Right lobe of liver (tissue), 6 donors: Measurements from ENCODE around the gene PLSCR4. TPM values are rescaled to one million over a fixed set of nuclear protein-coding genes. Genes with fewer than 3 reads are reported as not detected.

ENCODE experiments used
- ATAC-seq, 4 donors: fragments of 200-7000 bp; cut with Tn5 transposase; one replicate each; pipeline ENCODE4 v1.9.1; 2020; ENCODE audit warnings: mild to moderate bottlenecking in 4 of 4, moderate library complexity in 4 of 4
- DNase-seq, 3 donors: peaks; one replicate each; pipeline ENCODE4 v3.0.0-alpha.2; 2020
- H3K27ac ChIP-seq, 3 donors: fragments of 200-600 bp; one replicate each; pipeline ENCODE4 v1.8.0; 2022
- H3K27me3 ChIP-seq, 2 donors: fragments of 200-600 bp; one replicate each; pipeline ENCODE4 v1.8.0; 2022
- H3K36me3 ChIP-seq, 4 donors: fragments of 200-600 bp; sonication (generic) in 1 of 4; one replicate each; pipeline versions ENCODE4 v1.5.1 to v1.8.0; 2017 to 2022; ENCODE audit warnings: control low read depth in 1 of 4
- H3K4me1 ChIP-seq, 4 donors: fragments of 200-600 bp; sonication (generic) in 1 of 4; one replicate each; pipeline versions ENCODE4 v1.5.1 to v1.8.0; 2017 to 2022; ENCODE audit warnings: control low read depth in 1 of 4
- H3K4me3 ChIP-seq, 3 donors: fragments of 200-600 bp; one replicate each; pipeline ENCODE4 v1.8.0; 2022
- H3K9me3 ChIP-seq, 4 donors: fragments of 200-600 bp; sonication (generic) in 1 of 4; one replicate each; pipeline versions ENCODE4 v1.5.1 to v1.8.0; 2017 to 2022; ENCODE audit warnings: control low read depth in 1 of 4
- POLR2A ChIP-seq: fragments of 450-650 bp; IDR thresholded peaks from one replicate; pipeline ENCODE4 v1.6.1; 2017; ENCODE audit warnings: antibody characterized with exemption, mild to moderate bottlenecking
- WGBS: methylation state at CpG from one replicate; pipeline ENCODE4 v1.1.6; 2018; ENCODE audit warnings: low coverage, low lambda C conversion rate; ENCODE audit not compliant: insufficient coverage; ENCODE audit errors: missing lambda C conversion rate; 5-methylcytosine and 5-hydroxymethylcytosine counted together
- intact Hi-C, 2 donors: fragments of 100-400 bp; cut with DNase I; formaldehyde crosslinking; loops; one replicate each; pipeline versions ENCODE4 v1.11.2 to v1.14.1; 2022
- total RNA-seq, 6 experiments: library from RNA; depleted of rRNA in 2 of 6; stranded (reverse); fragments of >200 nt in 2 of 6; fragmentation: NEBNext Ultra II Directional in 3 of 6; extraction: Animal tissue kit (Norgen Biotek cat#: 25700) in 3 of 6; gene quantifications; one replicate each; pipeline versions ENCODE4 v1.1.0 to v1.2.4, GENCODE V29; 2016 to 2023
- TF ChIP-seq, protein P1 (sequence below), 4 donors: fragments of 200-600 bp in 3 of 4; fragments of 450-650 bp in 1 of 4; IDR thresholded peaks; one replicate each; pipeline versions ENCODE4 v1.5.1 to v1.8.0; 2016 to 2022; ENCODE audit warnings: antibody characterized with exemption in 4 of 4, mild to moderate bottlenecking in 2 of 4
- donor health status: DM: no; HTN: yes; CAD: no.
- donor health status: DM: no; HTN: no; CAD: no.
- donor health status: DM: no; HTN: no; CAD: no.
- donor health status: DM: no; HTN: yes; CAD: no.
- donor health status: DM: no; HTN: yes; CAD: no.

PLSCR4 gene
- total RNA-seq, 6 experiments from 2014 or later, result 25.2 to 44.9 (median 42.4) TPM

- intact Hi-C loops, result no loop called here
- 62% methylated on average over 1 of the region's 1 CpG for WGBS
- Histone ChIP-seq H3K4me1 (peaks cover 0 to 24% (median 5%) of the 10 kb centered on the region in 4 donors), H3K27me3 (no peaks in the 10 kb centered on the region), H3K36me3 (no peaks in the 10 kb centered on the region), H3K4me3 (no peak overlapping the region), H3K9me3 (no peaks in the 10 kb centered on the region), H3K27ac (no peak overlapping the region)
- DNase-seq (no peak), ATAC-seq (peak in 2 of 4 donors; percentile 32 to 33)
- TF ChIP-seq, protein P1, sequence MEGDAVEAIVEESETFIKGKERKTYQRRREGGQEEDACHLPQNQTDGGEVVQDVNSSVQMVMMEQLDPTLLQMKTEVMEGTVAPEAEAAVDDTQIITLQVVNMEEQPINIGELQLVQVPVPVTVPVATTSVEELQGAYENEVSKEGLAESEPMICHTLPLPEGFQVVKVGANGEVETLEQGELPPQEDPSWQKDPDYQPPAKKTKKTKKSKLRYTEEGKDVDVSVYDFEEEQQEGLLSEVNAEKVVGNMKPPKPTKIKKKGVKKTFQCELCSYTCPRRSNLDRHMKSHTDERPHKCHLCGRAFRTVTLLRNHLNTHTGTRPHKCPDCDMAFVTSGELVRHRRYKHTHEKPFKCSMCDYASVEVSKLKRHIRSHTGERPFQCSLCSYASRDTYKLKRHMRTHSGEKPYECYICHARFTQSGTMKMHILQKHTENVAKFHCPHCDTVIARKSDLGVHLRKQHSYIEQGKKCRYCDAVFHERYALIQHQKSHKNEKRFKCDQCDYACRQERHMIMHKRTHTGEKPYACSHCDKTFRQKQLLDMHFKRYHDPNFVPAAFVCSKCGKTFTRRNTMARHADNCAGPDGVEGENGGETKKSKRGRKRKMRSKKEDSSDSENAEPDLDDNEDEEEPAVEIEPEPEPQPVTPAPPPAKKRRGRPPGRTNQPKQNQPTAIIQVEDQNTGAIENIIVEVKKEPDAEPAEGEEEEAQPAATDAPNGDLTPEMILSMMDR (IDR thresholded peaks at IDR 0.05), result no peak
- TF ChIP-seq POLR2A, result no peak
Observed at GRCh38 chr3:146274833-146275232, 23.9 kb upstream of the PLSCR4 start.

DNA sequence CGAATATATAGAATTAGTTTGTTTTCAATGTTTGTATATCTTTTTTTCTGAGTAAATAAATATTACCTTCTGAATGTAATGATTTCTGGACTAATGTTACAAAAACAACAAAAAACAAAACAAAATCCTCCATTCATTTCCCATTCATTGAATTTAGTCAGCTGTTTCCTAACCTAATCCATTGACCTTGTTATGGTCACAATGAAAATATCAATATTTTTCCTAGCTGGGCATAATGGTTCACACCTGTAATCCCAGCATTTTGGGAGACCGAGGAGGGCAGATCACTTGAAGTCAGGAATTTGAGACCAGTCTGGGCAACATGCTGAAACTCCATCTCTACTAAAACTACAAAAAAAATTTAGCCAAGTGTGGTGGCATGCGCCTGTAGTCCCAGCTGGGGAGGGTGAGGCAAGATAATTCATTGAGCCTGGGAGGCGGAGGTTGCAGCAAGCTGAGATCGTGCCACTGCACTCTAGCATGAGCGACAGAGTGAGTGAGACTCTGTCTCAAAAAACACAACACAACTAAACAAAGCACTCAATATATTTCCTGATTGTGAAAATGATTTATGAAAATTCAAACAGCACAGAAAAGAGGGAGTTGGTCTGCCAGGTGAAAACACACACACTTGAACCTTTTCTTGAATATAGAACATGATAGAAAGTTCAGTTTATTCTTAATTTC lies 23.0 kb upstream of the PLSCR4 start:
- ATAC-seq (no peak), DNase-seq (no peak)
- Histone ChIP-seq H3K4me3 (no peak overlapping the region), H3K4me1 (peaks cover 0 to 19% (median 5%) of the 10 kb centered on the region in 4 donors), H3K9me3 (no peaks in the 10 kb centered on the region), H3K27me3 (no peaks in the 10 kb centered on the region), H3K27ac (no peak overlapping the region), H3K36me3 (no peaks in the 10 kb centered on the region)
- intact Hi-C loops, result no loop called here
- TF ChIP-seq, protein P1 (IDR thresholded peaks at IDR 0.05), result no peak
- TF ChIP-seq POLR2A, result no peak
- 97% methylated on average over 3 of the region's 6 CpGs for WGBS

- TF ChIP-seq, protein P1 (IDR thresholded peaks at IDR 0.05), result no peak
- no peak for TF ChIP-seq POLR2A
- no peak for ATAC-seq
Observed at GRCh38 chr3:146271180-146271579, 20.3 kb upstream of the PLSCR4 start.

GRCh38 chr3:146269271-146269670 lies 18.4 kb upstream of the PLSCR4 start:
- Histone ChIP-seq H3K4me1 (no peaks in the 10 kb centered on the region), H3K4me3 (no peak overlapping the region), H3K27ac (no peak overlapping the region), H3K27me3 (no peaks in the 10 kb centered on the region), H3K36me3 (no peaks in the 10 kb centered on the region), H3K9me3 (no peaks in the 10 kb centered on the region)
- no peak for ATAC-seq
- 71% methylated on average over 4 of the region's 4 CpGs for WGBS
- no peak for DNase-seq
- intact Hi-C loops, result no loop called here
- TF ChIP-seq, protein P1 (IDR thresholded peaks at IDR 0.05), result no peak
- TF ChIP-seq POLR2A, result no peak

More at GRCh38 chr3:146271180-146271579, 20.3 kb upstream of the PLSCR4 start:
- Histone ChIP-seq H3K27me3 (no peaks in the 10 kb centered on the region), H3K4me1 (no peaks in the 10 kb centered on the region), H3K9me3 (no peaks in the 10 kb centered on the region), H3K4me3 (no peak overlapping the region), H3K27ac (no peak overlapping the region), H3K36me3 (no peaks in the 10 kb centered on the region)
- DNase-seq, result no peak
- intact Hi-C loops, result no loop called here
